Psoas muscle (tissue), 8 donors: ENCODE results near the gene KISS1R. TPM values are rescaled to one million over a fixed set of nuclear protein-coding genes. Genes with fewer than 3 reads are reported as not detected.

Experiments used
- ATAC-seq, 4 donors: fragments of 200-7000 bp; cut with Tn5 transposase; one replicate each; pipeline ENCODE4 v1.9.1; 2020; ENCODE audit warnings: moderate library complexity in 3 of 4, mild to moderate bottlenecking in 2 of 4
- DNase-seq, 2 donors: peaks; one replicate each; pipeline ENCODE4 v3.0.0-alpha.2; 2020
- H3K27ac ChIP-seq: fragments of 200-600 bp; one replicate; pipeline ENCODE4 v1.8.0; 2022
- H3K27me3 ChIP-seq, 3 donors: fragments of 200-600 bp in 1 of 3; one replicate each; pipeline versions ENCODE4 v1.6.1 to v1.8.0; 2013 to 2022; ENCODE audit warnings: low read length in 2 of 3, mild to moderate bottlenecking in 2 of 3, moderate library complexity in 1 of 3; ENCODE audit not compliant: insufficient read depth in 3 of 3
- H3K36me3 ChIP-seq, 2 donors: fragments of 200-600 bp in 1 of 2; one replicate each; pipeline versions ENCODE4 v1.6.1 to v1.8.0; 2013 to 2022; ENCODE audit warnings: low read depth in 1 of 2, mild to moderate bottlenecking in 1 of 2, moderate library complexity in 1 of 2; ENCODE audit not compliant: insufficient read depth in 1 of 2
- H3K4me1 ChIP-seq: fragments of 200-600 bp; one replicate; pipeline ENCODE4 v1.8.0; 2022
- H3K4me3 ChIP-seq: fragments of 200-600 bp; one replicate; pipeline ENCODE4 v1.8.0; 2022; ENCODE audit warnings: mild to moderate bottlenecking
- H3K9me3 ChIP-seq: fragments of 200-600 bp; one replicate; pipeline ENCODE4 v1.8.0; 2022
- WGBS, 3 donors: extraction: QIAGEN DNeasy Blood & Tissue Kit; methylation state at CpG; one replicate each; pipeline versions ENCODE4 v1.1.6 to v1.1.7; 2013; 5-methylcytosine and 5-hydroxymethylcytosine counted together
- intact Hi-C, 2 donors: fragments of 100-400 bp; cut with DNase I; formaldehyde crosslinking; loops; one replicate each; pipeline versions ENCODE4 v1.11.0 to v1.14.2; 2022
- polyA plus RNA-seq, 3 donors: library from polyadenylated mRNA; stranded (reverse); fragments of 200-250 nt; gene quantifications; one replicate each; pipeline ENCODE4 v1.2.3, GENCODE V29; 2013
- total RNA-seq, 4 donors: library from RNA; stranded (reverse); fragmentation: NEBNext Ultra II Directional in 2 of 4; extraction: Animal tissue kit (Norgen Biotek cat#: 25700) in 2 of 4; gene quantifications; one replicate each; pipeline versions ENCODE4 v1.2.1 to v1.2.4, GENCODE V29; 2021 to 2023
- TF ChIP-seq, protein P1 (sequence below): fragments of 200-600 bp; IDR thresholded peaks from one replicate; pipeline ENCODE4 v1.8.0; 2022; ENCODE audit warnings: antibody characterized with exemption
- donor health status: healthy with polysubstance abuse.
- donor health status: DM: no; HTN: no; CAD: no; lungs with moderate emphysema.
- donor health status: Bipolar disorder and iron deficiency.
- donor health status: healthy.
- donor health status: DM: yes; HTN: yes; CAD: no.
- donor health status: DM: no; HTN: no; CAD: no.
- donor health status: DM: no; HTN: no; CAD: no.
- donor health status: DM: yes; HTN: yes; CAD: no.

The KISS1R gene
- total and polyA plus RNA-seq, 7 donors = 0.16 TPM; not detected in 6

DNA sequence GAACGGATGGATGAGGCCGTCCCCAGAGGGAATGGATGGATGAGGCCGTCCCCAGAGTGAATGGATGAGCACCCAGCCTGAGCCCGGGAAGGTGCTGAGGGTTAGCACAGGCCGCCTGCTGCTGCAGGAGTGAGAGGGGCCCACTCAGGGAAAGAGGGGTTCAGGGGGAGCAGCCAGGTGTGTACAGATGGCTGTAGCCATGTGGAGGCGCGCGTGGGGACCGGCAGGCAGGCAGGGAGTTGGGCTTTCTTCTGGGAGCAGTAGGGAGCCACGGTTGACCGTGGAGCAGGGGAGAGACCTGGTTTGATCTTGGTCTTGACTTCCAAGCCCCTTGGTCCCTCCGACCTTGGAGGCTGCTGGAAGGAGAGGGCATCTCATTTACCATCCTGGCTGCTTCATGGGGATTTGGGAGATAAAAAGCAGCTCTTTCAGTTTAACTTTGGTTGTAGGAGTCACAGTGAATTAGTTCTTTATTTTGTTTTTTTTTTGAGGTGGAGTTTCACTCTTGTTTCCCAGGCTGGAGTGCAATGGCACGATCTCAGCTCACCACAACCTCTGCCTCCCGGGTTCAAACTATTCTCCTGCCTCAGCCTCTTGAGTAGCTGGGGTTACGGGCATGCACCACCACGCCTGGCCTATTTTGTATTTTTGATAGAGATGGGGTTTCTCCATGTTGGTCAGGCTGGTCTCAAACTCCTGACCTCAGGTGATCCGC is 33.4 kb downstream of the KISS1R start:
- Histone ChIP-seq H3K36me3 (no peaks in the 10 kb centered on the region), H3K27me3 (peaks cover 0 to 17% (median 9%) of the 10 kb centered on the region in 3 donors), H3K4me1 (no peaks in the 10 kb centered on the region), H3K9me3 (no peaks in the 10 kb centered on the region), H3K4me3 (no peak overlapping the region), H3K27ac (no peak overlapping the region)
- ATAC-seq = no peak
- 77 to 78% (median 78%) methylated on average over 17 of the region's 17 CpGs for WGBS, 3 donors
- DNase-seq = no peak
- intact Hi-C loops = no loop called here
- TF ChIP-seq, protein P1, sequence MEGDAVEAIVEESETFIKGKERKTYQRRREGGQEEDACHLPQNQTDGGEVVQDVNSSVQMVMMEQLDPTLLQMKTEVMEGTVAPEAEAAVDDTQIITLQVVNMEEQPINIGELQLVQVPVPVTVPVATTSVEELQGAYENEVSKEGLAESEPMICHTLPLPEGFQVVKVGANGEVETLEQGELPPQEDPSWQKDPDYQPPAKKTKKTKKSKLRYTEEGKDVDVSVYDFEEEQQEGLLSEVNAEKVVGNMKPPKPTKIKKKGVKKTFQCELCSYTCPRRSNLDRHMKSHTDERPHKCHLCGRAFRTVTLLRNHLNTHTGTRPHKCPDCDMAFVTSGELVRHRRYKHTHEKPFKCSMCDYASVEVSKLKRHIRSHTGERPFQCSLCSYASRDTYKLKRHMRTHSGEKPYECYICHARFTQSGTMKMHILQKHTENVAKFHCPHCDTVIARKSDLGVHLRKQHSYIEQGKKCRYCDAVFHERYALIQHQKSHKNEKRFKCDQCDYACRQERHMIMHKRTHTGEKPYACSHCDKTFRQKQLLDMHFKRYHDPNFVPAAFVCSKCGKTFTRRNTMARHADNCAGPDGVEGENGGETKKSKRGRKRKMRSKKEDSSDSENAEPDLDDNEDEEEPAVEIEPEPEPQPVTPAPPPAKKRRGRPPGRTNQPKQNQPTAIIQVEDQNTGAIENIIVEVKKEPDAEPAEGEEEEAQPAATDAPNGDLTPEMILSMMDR = no peak

DNA sequence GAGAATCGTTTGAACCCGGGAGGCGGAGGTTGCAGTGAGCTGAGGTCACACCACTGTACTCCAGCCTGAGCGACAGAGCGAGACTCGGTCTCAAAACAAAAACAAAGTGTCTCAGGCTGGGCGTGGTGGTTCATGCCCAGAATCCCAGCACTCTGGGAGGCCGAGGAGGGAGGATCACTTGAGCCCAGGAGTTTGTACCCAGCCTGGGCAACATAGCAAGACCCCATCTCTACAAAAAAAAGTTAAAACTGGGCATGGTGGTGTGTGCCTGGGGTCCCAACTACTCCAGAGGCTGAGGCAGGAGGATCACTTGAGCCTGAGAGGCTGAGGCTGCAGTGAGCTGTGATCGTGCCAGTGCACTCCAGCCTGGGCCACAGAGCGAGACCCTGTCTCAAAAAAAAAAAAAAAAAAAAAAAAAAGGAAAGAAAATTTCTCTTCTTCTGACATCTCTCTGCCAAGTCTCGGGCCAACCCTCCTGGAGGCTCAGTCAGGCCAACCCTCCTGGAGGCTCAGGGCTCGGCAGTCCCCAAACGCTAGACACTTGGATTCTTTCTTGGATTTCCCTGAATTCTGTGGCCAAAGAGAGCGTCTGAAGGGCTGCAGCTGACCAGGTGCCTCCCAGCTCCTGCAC is 35.0 kb downstream of the KISS1R start:
- 76 to 85% (median 84%) methylated on average over 12 to 14 of the region's 14 CpGs for WGBS, 3 donors
- intact Hi-C loops = no loop called here
- H3K9me3 ChIP-seq = no peaks in the 10 kb centered on the region
- no peak overlapping the region for H3K4me3 ChIP-seq
- TF ChIP-seq, protein P1 = no peak
- H3K27me3 ChIP-seq = peaks cover 0 to 17% (median 9%) of the 10 kb centered on the region in 3 donors
- no peak for ATAC-seq
- no peak for DNase-seq
- H3K36me3 ChIP-seq = no peaks in the 10 kb centered on the region
- H3K27ac ChIP-seq = no peak overlapping the region
- H3K4me1 ChIP-seq = no peaks in the 10 kb centered on the region

DNA sequence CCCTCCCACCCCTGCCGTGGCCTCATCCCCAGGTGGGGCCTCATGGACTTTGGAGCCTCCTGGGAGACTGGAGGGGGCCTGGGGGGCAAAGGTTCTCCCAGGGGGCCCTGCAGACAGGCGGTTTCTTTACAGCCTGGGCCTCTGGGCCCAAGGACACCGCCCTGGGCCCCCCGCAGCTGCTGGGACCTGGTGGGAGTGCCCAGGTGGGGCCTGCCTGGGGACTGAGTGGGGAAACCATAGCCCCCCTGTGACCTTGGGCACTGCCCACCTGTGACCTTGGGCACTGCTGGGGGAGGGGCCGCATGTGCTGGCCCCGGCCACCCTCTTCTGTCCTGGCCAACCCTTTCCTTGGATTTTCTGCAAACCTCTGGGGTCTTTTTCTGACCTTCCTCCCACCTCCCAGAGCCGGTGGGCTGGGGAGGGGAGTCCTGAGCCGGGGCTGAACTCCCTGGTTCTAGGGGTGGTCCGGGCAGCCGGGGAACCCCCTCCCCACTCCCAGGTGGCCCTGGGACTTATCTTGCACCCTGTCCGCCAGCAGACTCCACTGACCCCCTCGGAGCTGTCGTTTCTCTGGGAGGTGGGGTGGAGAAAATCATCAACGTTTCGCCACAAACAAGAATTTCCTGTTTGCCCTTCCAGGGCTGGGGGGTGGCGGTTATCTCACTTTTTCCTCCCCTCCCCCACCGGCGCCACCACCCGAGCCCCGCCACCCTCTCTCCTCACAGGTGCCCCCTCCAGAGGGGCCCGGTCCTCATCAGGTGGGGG is 35.7 kb downstream of the KISS1R start:
- Histone ChIP-seq H3K4me3 (no peak overlapping the region), H3K27ac (no peak overlapping the region), H3K36me3 (no peaks in the 10 kb centered on the region), H3K27me3 (peaks cover 0 to 17% (median 9%) of the 10 kb centered on the region in 3 donors), H3K4me1 (no peaks in the 10 kb centered on the region), H3K9me3 (no peaks in the 10 kb centered on the region)
- DNase-seq (no peak), ATAC-seq (no peak)
- TF ChIP-seq, protein P1 = no peak
- intact Hi-C loops = no loop called here
- WGBS, 3 donors = 34 to 42% (median 41%) methylated on average over 19 to 21 of the region's 21 CpGs

DNA sequence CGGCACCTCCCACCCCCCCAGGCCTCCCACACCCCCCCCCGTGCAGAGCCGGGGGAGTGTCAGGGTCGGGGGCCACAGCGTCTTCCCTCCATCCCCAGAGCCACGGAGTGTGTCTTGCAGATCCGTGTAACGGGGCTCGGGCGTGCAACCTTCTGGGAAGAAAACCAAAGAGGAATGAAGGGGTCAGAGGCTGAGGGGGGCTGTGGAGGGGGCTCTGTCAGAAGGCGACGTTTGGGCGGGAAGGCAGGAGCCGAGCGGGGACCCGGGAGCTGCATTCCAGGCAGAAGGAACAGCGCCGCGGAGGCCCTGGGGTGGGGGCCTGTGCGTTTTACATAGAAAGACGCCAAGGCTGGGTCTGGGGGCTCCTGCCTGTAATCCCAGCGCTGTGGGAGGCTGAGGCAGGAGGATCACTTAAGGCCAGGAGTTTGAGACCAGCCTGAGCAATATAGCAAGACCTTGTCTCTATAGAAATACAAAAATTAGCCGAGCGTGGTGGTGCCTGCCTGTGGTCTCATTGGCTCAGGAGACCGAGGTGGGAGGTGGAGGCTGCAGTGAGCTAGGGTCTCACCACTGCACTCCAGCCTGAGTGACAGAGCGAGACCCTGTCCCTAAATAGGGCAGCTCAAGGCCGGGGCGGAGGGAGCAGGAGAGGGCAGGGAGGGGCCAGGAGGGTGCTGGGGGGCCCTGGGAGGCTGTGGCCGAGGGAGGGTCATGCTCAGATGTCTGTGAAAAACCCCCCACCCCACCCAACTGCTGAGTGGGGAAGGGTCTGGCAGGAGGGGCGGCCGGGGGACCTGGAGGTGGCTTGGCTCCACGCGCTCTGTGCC is 36.5 kb downstream of the KISS1R start:
- H3K27me3 ChIP-seq = peaks cover 0 to 17% (median 9%) of the 10 kb centered on the region in 3 donors
- H3K9me3 ChIP-seq = no peaks in the 10 kb centered on the region
- TF ChIP-seq, protein P1 = no peak
- DNase-seq = no peak
- WGBS, 3 donors = 44 to 50% (median 49%) methylated on average over 31 to 33 of the region's 33 CpGs
- H3K27ac ChIP-seq = no peak overlapping the region
- ATAC-seq = peak in 1 of 4 donors; percentile 27
- no peaks in the 10 kb centered on the region for H3K4me1 ChIP-seq
- H3K36me3 ChIP-seq = no peaks in the 10 kb centered on the region
- intact Hi-C loops = no loop called here
- no peak overlapping the region for H3K4me3 ChIP-seq
